GM21529 (cell line): Measurements from ENCODE around the gene IQGAP1.
"Not testable (repeated sequence)": the region's sequence is repeated elsewhere in the genome, so short reads cannot be mapped to it uniquely, and the experiment has no call there.

ENCODE experiments used
- ATAC-seq: cut with Tn5 transposase; IDR thresholded peaks from one replicate; pipeline ENCODE4 v1.9.1; 2021; ENCODE audit not compliant: unreplicated experiment

The IQGAP1 gene

GRCh38 chr15:90409587-90409986 lies 21.5 kb downstream of the IQGAP1 start:
- ATAC-seq = not testable (repeated sequence)

- not testable (repeated sequence) for ATAC-seq
Measured at GRCh38 chr15:90410316-90410715, 22.3 kb downstream of the IQGAP1 start.

- no peak for ATAC-seq
Measured at GRCh38 chr15:90411176-90411575, 23.1 kb downstream of the IQGAP1 start.

GRCh38 chr15:90412356-90413194 lies 24.5 kb downstream of the IQGAP1 start:
- ATAC-seq = peak; percentile 95

- ATAC-seq = no peak
Measured at GRCh38 chr15:90413411-90414379, 25.7 kb downstream of the IQGAP1 start.

GRCh38 chr15:90414408-90415028 lies 26.5 kb downstream of the IQGAP1 start:
- ATAC-seq = no peak

- ATAC-seq = not testable (repeated sequence)
Measured at GRCh38 chr15:90416052-90416451, 28.0 kb downstream of the IQGAP1 start.

- ATAC-seq = no peak
Measured at GRCh38 chr15:90418627-90419026, 30.6 kb downstream of the IQGAP1 start.

- no peak for ATAC-seq
Measured at GRCh38 chr15:90419206-90419605, 31.2 kb downstream of the IQGAP1 start.

GRCh38 chr15:90419738-90420406 lies 31.8 kb downstream of the IQGAP1 start:
- peak; percentile 81 for ATAC-seq

- ATAC-seq = no peak
Measured at GRCh38 chr15:90420451-90420850, 32.4 kb downstream of the IQGAP1 start.

GRCh38 chr15:90421527-90421926 lies 33.5 kb downstream of the IQGAP1 start:
- ATAC-seq = no peak

- ATAC-seq = no peak
Measured at GRCh38 chr15:90422043-90422442, 34.0 kb downstream of the IQGAP1 start.

GRCh38 chr15:90422936-90423335 lies 34.9 kb downstream of the IQGAP1 start:
- ATAC-seq = no peak

GRCh38 chr15:90423801-90424319 lies 35.8 kb downstream of the IQGAP1 start:
- no peak for ATAC-seq

GRCh38 chr15:90425726-90426346 lies 37.8 kb downstream of the IQGAP1 start:
- no peak for ATAC-seq

GRCh38 chr15:90427185-90427584 lies 39.1 kb downstream of the IQGAP1 start:
- ATAC-seq = no peak

- no peak for ATAC-seq
Measured at GRCh38 chr15:90432253-90432652, 44.2 kb downstream of the IQGAP1 start.

GRCh38 chr15:90435652-90436337 lies 47.8 kb downstream of the IQGAP1 start:
- ATAC-seq = no peak
